AG04449 (cell line): ENCODE measurements around the gene PRMT3.

Source experiments
- CTCF ChIA-PET: fragments of 350-600 bp; formaldehyde crosslinking; extraction: SDS; loops from one replicate; lab custom pipeline; 2021; ENCODE audit warnings: antibody characterized with exemption; lab: Yijun Ruan, JAX
- POLR2A ChIA-PET: fragments of 400-600, 350-600 bp; formaldehyde crosslinking; extraction: SDS; loops from one replicate; lab custom pipeline; 2020; ENCODE audit warnings: antibody characterized with exemption, inconsistent platforms; lab: Yijun Ruan, JAX
- DNase-seq: peaks from one replicate; pipeline ENCODE4 v3.0.0-alpha.2; 2010; ENCODE audit warnings: low read depth, low spot score
- H3K4me3 ChIP-seq: 2 replicates; pipeline ENCODE4 v1.5.1; 2011; ENCODE audit warnings: low read depth, mild to moderate bottlenecking, control low read depth, low read length
- CTCF ChIP-seq: IDR thresholded peaks from one replicate; pipeline ENCODE4 v1.5.1; 2011; ENCODE audit warnings: mild to moderate bottlenecking, moderate library complexity, low read length, control low read depth, inconsistent platforms; ENCODE audit not compliant: insufficient read depth; ENCODE audit errors: missing control alignments

The PRMT3 gene

GRCh38 chr11:20444535-20444934 is 57.0 kb downstream of the PRMT3 start:
- H3K4me3 ChIP-seq, result no peak overlapping the region
- CTCF ChIA-PET, result interaction anchor here (0.8 to 2.9 kb wide), 7 partner anchors 11 to 317 kb away, joined by 3 to 15 read pairs (median 4); no protein-coding TSS in a partner anchor
- TF ChIP-seq CTCF, result no peak
- no peak for DNase-seq
- POLR2A ChIA-PET, result no interaction called here

- ChIA-PET CTCF (no interaction called here), POLR2A (no interaction called here)
- DNase-seq, result no peak
- TF ChIP-seq CTCF, result no peak
- no peak overlapping the region for H3K4me3 ChIP-seq
Measured at GRCh38 chr11:20448834-20449233, 61.3 kb downstream of the PRMT3 start.

- no peak overlapping the region for H3K4me3 ChIP-seq
- no peak for DNase-seq
- CTCF ChIA-PET, result interaction anchor here (1.0 to 1.3 kb wide), 2 partner anchors 10 to 53 kb away, joined by 5 read pairs; no protein-coding TSS in a partner anchor
- no peak for TF ChIP-seq CTCF
- POLR2A ChIA-PET, result no interaction called here
Measured at GRCh38 chr11:20450829-20451228, 63.3 kb downstream of the PRMT3 start.

GRCh38 chr11:20451568-20451967 is 64.1 kb downstream of the PRMT3 start:
- TF ChIP-seq CTCF, result no peak
- no peak overlapping the region for H3K4me3 ChIP-seq
- ChIA-PET POLR2A (no interaction called here), CTCF (interaction anchor here (1.0 kb wide), 1 partner anchor 9 kb away, joined by 5 read pairs; no protein-coding TSS in a partner anchor)
- DNase-seq, result no peak

- CTCF ChIA-PET, result no interaction called here
- POLR2A ChIA-PET, result no interaction called here
- TF ChIP-seq CTCF, result no peak
- DNase-seq, result no peak
- H3K4me3 ChIP-seq, result no peak overlapping the region
Measured at GRCh38 chr11:20452585-20452984, 65.1 kb downstream of the PRMT3 start.

GRCh38 chr11:20453657-20454316 is 66.3 kb downstream of the PRMT3 start:
- TF ChIP-seq CTCF, result no peak

More at GRCh38 chr11:20453657-20454316, 66.3 kb downstream of the PRMT3 start:
- POLR2A ChIA-PET, result no interaction called here
- no peak overlapping the region for H3K4me3 ChIP-seq
- no peak for DNase-seq
- CTCF ChIA-PET, result no interaction called here
